ENCODE measurements around the gene TPSB2.

The TPSB2 gene

DNA sequence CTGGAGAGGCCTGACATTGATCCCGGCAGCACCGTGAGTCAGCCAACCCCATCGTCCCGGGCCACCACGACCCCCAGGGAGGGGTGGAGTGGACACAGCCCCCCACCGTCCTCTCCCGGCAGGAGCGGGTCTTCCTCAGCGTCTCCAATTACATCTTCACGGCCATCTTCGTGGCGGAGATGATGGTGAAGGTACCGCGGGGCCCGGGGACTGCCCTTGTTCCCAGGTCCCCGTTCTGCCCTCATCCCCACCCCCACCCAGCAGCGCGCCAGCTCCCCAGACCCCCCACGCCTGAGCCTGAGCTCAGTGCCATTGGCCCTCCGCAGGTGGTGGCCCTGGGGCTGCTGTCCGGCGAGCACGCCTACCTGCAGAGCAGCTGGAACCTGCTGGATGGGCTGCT is 19.5 kb downstream of the TPSB2 start:
- TF ChIP-seq CTCF (IDR thresholded peaks at IDR 0.05; ENCODE audit: control extremely low read depth, extremely low read depth, low read depth, missing control alignments) = no peak
- no peak for DNase-seq (ENCODE audit: extremely low spot score)
- CTCF ChIA-PET = no interaction called here
- POLR2A ChIA-PET = no interaction called here

DNA sequence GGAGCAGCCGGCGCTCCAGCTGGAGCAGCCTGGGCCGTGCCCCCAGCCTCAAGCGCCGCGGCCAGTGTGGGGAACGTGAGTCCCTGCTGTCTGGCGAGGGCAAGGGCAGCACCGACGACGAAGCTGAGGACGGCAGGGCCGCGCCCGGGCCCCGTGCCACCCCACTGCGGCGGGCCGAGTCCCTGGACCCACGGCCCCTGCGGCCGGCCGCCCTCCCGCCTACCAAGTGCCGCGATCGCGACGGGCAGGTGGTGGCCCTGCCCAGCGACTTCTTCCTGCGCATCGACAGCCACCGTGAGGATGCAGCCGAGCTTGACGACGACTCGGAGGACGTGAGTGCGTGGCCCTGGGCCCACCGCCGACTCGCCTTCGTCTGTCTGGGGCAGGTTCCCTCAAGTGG is 20.9 kb downstream of the TPSB2 start:
- ChIA-PET POLR2A (no interaction called here), CTCF (no interaction called here)
- TF ChIP-seq CTCF (IDR thresholded peaks at IDR 0.05; ENCODE audit: control extremely low read depth, extremely low read depth, low read depth, missing control alignments) = no peak
- no peak for DNase-seq (ENCODE audit: extremely low spot score)

DNA sequence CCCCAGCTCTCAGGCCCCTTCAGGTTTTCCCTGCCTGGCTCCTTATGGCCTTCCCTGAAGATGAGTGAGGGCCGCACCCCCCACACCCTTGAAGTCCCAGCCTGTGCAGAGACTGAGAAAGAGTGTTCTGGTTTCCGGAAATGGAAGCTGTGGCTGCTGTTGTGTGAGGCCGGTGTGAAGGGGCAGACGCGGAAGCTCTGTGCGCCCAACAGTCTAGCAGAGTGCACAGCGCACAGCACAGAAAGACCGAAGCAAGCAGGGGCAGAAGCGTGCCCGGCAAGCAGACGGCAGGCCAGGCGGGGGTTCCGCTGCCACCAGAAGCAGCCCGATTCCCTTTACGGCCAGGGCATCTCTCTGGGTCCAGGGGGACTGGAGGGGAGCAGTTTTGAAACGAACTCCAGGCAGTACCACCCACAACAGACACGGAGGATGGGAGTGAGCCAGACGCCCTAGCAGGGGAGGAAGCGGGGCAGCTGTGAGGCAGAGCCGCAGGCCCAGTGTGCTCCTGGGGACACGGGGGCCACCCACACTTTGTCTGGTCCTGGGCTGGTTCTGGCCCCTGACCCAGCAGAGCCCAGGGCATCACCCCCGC is 21.6 kb downstream of the TPSB2 start:
- ChIA-PET CTCF (no interaction called here), POLR2A (no interaction called here)
- no peak for DNase-seq (ENCODE audit: extremely low spot score)
- no peak for TF ChIP-seq CTCF (IDR thresholded peaks at IDR 0.05; ENCODE audit: control extremely low read depth, extremely low read depth, low read depth, missing control alignments)

- POLR2A ChIA-PET = no interaction called here
- no peak for TF ChIP-seq CTCF (IDR thresholded peaks at IDR 0.05; ENCODE audit: control extremely low read depth, extremely low read depth, low read depth, missing control alignments)
- CTCF ChIA-PET = no interaction called here
- DNase-seq (ENCODE audit: extremely low spot score) = no peak
These were observed 23.2 kb downstream of the TPSB2 start for GRCh38 chr16:1206786-1207185.

DNA sequence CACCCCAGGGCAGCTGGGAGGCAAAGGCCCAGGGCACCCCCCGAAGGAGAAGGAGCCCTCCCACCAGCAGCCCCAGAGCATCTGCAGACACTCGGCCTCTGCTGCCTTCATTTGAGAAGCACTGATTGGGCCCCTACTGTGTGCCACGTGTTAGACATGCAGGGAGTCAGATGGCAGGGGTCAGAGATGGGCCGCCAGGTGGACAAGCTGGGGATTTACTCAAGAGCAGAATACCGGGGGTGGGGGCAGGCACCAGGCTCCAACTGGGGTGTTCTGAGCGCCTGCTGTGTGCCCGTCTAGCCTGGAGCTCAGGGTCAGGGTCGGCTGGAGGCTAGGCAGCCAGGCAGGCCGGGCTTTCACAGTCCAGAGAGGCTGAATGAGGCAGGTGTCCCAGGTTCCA is 23.7 kb downstream of the TPSB2 start:
- ChIA-PET POLR2A (no interaction called here), CTCF (no interaction called here)
- no peak for DNase-seq (ENCODE audit: extremely low spot score)
- no peak for TF ChIP-seq CTCF (IDR thresholded peaks at IDR 0.05; ENCODE audit: control extremely low read depth, extremely low read depth, low read depth, missing control alignments)

DNA sequence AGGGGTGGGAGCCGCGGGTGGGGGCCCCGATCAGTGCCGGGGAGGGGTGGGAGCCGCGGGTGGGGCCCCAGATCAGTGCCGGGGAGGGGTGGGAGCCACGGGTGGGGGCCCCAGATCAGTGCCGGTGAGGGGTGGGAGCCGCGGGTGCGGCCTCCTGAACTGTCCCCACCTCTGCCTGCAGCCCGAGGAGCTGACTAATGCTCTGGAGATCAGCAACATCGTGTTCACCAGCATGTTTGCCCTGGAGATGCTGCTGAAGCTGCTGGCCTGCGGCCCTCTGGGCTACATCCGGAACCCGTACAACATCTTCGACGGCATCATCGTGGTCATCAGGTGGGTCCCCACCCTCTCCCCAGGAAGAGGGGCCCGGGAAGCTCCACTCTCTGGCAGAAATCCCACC is 25.1 kb downstream of the TPSB2 start:
- no peak for TF ChIP-seq CTCF (IDR thresholded peaks at IDR 0.05; ENCODE audit: control extremely low read depth, extremely low read depth, low read depth, missing control alignments)
- ChIA-PET CTCF (interaction anchor here (1.3 kb wide), 1 partner anchor 18 kb away, joined by 3 read pairs; no protein-coding TSS in a partner anchor), POLR2A (no interaction called here)
- DNase-seq (ENCODE audit: extremely low spot score) = no peak

- no peak for DNase-seq (ENCODE audit: extremely low spot score)
- CTCF ChIA-PET = no interaction called here
- TF ChIP-seq CTCF (IDR thresholded peaks at IDR 0.05; ENCODE audit: control extremely low read depth, extremely low read depth, low read depth, missing control alignments) = no peak
- POLR2A ChIA-PET = no interaction called here
These were observed 27.7 kb downstream of the TPSB2 start for GRCh38 chr16:1202274-1202673.

All from GM10248 (cell line).